ENCODE data around the gene SPATA20. TPM values are rescaled to one million over a fixed set of nuclear protein-coding genes. Genes with fewer than 3 reads are reported as not detected.

SPATA20 gene
- total and polyA plus RNA-seq, 2 of the 13 experiments (the other 11 are each of a cell fraction or from before 2014, with no cell fraction given) = 36.1 to 64.8 TPM

DNA sequence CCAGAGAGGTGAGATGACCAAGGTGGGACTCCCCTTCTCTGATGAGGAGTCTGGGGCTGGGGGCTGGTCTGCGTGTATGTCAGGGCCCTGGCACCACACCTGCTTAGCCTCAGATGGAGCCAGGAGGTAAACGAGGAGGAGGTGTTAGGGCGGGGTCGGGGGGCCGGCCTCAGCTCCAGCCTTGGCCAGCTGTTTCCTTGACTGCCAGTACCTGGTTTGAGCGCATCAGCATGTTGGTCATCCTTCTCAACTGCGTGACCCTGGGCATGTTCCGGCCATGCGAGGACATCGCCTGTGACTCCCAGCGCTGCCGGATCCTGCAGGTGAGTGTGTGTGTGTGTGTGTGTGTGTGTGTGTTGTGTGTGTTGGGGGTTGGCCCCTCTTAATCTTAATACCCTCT is 21.7 kb downstream of the SPATA20 start:
- Histone ChIP-seq H3K4me1 (ENCODE audit: insufficient read depth, low read length) (no peaks in the 10 kb centered on the region), H3K9ac (ENCODE audit: insufficient read depth, low read depth, low read length) (no peak overlapping the region), H3K79me2 (ENCODE audit: insufficient read depth, low read length) (no peaks in the 10 kb centered on the region), H4K20me1 (ENCODE audit: insufficient read depth, low read length) (no peaks in the 10 kb centered on the region), H3K27ac (ENCODE audit: extremely low read length, insufficient read depth, low read length) (no peak overlapping the region), H3K9me3 (ENCODE audit: low read length) (no peaks in the 10 kb centered on the region), H3K4me3 (replicated peaks in 1 of 3; ENCODE audit: insufficient read depth in 1 of 3, low read depth in 2 of 3, low read length in 3 of 3) (no peak overlapping the region), H3K36me3 (replicated peaks in 1 of 2; ENCODE audit: control insufficient read depth in 1 of 2, insufficient read depth in 2 of 2, low read length in 2 of 2) (no peaks in the 10 kb centered on the region), H3K4me2 (ENCODE audit: low read depth, low read length) (no peak overlapping the region), H3K27me3 (ENCODE audit: control insufficient read depth in 1 of 2, insufficient read depth in 2 of 2, low read length in 2 of 2) (peaks cover 23 to 93% of the 10 kb centered on the region in 2 experiments), H2AFZ (ENCODE audit: low read length) (no peak overlapping the region)
- 64% methylated on average over 12 of the region's 12 CpGs for WGBS (ENCODE audit: low lambda C conversion rate)
- intact Hi-C loops (cut with micrococcal nuclease; ENCODE audit: unreplicated experiment) (no loop called here), in situ Hi-C loops (cut with HindIII; ENCODE audit: extremely low pct_ligation_motif_present, low pct_unique_long_range_greater_than_20kb) (no loop called here)
- DNase-seq (ENCODE audit: low spot score) = no peak
- no TSS peak for BruUV-seq (replicated peaks)
- no peak for TF ChIP-seq ZSCAN9 (CRISPR knock-in tag; IDR thresholded peaks at IDR 0.05; ENCODE audit: borderline replicate concordance)
- TF ChIP-seq NR2C2 (CRISPR knock-in tag; IDR thresholded peaks at IDR 0.05; ENCODE audit: borderline replicate concordance) = no peak
- no peak for TF ChIP-seq HNRNPUL1 (IDR thresholded peaks at IDR 0.05; ENCODE audit: low read depth, low read length)
- TF ChIP-seq REXO4 (CRISPR knock-in tag; IDR thresholded peaks at IDR 0.05; ENCODE audit: borderline replicate concordance) = no peak
- TF ChIP-seq SSRP1 (CRISPR knock-in tag; IDR thresholded peaks at IDR 0.05) = no peak
- TF ChIP-seq ETV5 (CRISPR knock-in tag; IDR thresholded peaks at IDR 0.05; ENCODE audit: borderline replicate concordance) = no peak
- no peak for TF ChIP-seq ZNF878 (CRISPR knock-in tag; IDR thresholded peaks at IDR 0.05)
- TF ChIP-seq ZNF614 (CRISPR knock-in tag; IDR thresholded peaks at IDR 0.05; ENCODE audit: borderline replicate concordance) = no peak
- TF ChIP-seq SP140L (CRISPR knock-in tag; IDR thresholded peaks at IDR 0.05; ENCODE audit: borderline replicate concordance) = no peak
- TF ChIP-seq CHCHD3 (CRISPR knock-in tag; IDR thresholded peaks at IDR 0.05) = no peak
- no peak for TF ChIP-seq ZSCAN30 (CRISPR knock-in tag; IDR thresholded peaks at IDR 0.05)
- ChIA-PET POLR2A (no interaction called here), CTCF (ENCODE audit: low intra/inter-chr PET ratio, low total read pairs) (no interaction called here)
- no peak for ATAC-seq
- FAIRE-seq = no peak

DNA sequence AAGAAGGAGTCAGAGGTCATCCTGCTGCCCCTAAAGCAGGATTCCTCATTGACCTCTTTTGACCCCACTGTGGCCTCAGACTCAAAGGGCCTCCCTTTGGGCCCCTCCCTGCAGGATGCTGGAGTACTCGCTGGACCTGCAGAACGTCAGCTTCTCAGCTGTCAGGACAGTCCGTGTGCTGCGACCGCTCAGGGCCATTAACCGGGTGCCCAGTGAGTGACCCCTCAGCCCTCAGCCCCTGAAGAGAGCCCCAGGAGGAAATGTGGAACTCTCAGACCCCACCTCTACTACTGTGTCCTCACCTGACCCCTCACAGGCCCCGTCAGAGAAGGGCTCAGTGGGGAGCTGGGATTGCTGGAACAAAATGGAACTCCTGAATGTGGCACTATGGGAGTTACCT is 22.6 kb downstream of the SPATA20 start:
- no peaks in the 10 kb centered on the region for H4K20me1 ChIP-seq (ENCODE audit: insufficient read depth, low read length)
- TF ChIP-seq, protein P1, sequence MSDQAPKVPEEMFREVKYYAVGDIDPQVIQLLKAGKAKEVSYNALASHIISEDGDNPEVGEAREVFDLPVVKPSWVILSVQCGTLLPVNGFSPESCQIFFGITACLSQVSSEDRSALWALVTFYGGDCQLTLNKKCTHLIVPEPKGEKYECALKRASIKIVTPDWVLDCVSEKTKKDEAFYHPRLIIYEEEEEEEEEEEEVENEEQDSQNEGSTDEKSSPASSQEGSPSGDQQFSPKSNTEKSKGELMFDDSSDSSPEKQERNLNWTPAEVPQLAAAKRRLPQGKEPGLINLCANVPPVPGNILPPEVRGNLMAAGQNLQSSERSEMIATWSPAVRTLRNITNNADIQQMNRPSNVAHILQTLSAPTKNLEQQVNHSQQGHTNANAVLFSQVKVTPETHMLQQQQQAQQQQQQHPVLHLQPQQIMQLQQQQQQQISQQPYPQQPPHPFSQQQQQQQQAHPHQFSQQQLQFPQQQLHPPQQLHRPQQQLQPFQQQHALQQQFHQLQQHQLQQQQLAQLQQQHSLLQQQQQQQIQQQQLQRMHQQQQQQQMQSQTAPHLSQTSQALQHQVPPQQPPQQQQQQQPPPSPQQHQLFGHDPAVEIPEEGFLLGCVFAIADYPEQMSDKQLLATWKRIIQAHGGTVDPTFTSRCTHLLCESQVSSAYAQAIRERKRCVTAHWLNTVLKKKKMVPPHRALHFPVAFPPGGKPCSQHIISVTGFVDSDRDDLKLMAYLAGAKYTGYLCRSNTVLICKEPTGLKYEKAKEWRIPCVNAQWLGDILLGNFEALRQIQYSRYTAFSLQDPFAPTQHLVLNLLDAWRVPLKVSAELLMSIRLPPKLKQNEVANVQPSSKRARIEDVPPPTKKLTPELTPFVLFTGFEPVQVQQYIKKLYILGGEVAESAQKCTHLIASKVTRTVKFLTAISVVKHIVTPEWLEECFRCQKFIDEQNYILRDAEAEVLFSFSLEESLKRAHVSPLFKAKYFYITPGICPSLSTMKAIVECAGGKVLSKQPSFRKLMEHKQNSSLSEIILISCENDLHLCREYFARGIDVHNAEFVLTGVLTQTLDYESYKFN (CRISPR knock-in tag; conservative IDR thresholded peaks at IDR 0.05) = no peak
- TF ChIP-seq ZNF607 (CRISPR knock-in tag; IDR thresholded peaks at IDR 0.05; ENCODE audit: borderline replicate concordance) (no peak), TAF1 (CRISPR knock-in tag; IDR thresholded peaks at IDR 0.05) (no peak), ZEB1 (IDR thresholded peaks at IDR 0.05; ENCODE audit: insufficient replicate concordance, low read depth) (no peak)
- H3K4me3 ChIP-seq (replicated peaks in 1 of 3; ENCODE audit: insufficient read depth in 1 of 3, low read depth in 2 of 3, low read length in 3 of 3) = no peak overlapping the region
- WGBS (ENCODE audit: low lambda C conversion rate) = 22% methylated on average over 6 of the region's 7 CpGs
- no peaks in the 10 kb centered on the region for H3K79me2 ChIP-seq (ENCODE audit: insufficient read depth, low read length)
- no peaks in the 10 kb centered on the region for H3K4me1 ChIP-seq (ENCODE audit: insufficient read depth, low read length)
- no peak overlapping the region for H2AFZ ChIP-seq (ENCODE audit: low read length)
- H3K9ac ChIP-seq (ENCODE audit: insufficient read depth, low read depth, low read length) = no peak overlapping the region
- H3K4me2 ChIP-seq (ENCODE audit: low read depth, low read length) = no peak overlapping the region
- peaks cover 26 to 90% of the 10 kb centered on the region in 2 experiments for H3K27me3 ChIP-seq (ENCODE audit: control insufficient read depth in 1 of 2, insufficient read depth in 2 of 2, low read length in 2 of 2)
- POLR2A ChIA-PET = no interaction called here
- H3K27ac ChIP-seq (ENCODE audit: extremely low read length, insufficient read depth, low read length) = no peak overlapping the region
- FAIRE-seq = no peak
- CTCF ChIA-PET (ENCODE audit: low intra/inter-chr PET ratio, low total read pairs) = no interaction called here
- in situ Hi-C loops (cut with HindIII; ENCODE audit: extremely low pct_ligation_motif_present, low pct_unique_long_range_greater_than_20kb) (no loop called here), intact Hi-C loops (cut with micrococcal nuclease; ENCODE audit: unreplicated experiment) (no loop called here)
- no peak for ATAC-seq
- H3K36me3 ChIP-seq (replicated peaks in 1 of 2; ENCODE audit: control insufficient read depth in 1 of 2, insufficient read depth in 2 of 2, low read length in 2 of 2) = no peaks in the 10 kb centered on the region
- BruUV-seq (replicated peaks) = no TSS peak
- H3K9me3 ChIP-seq (ENCODE audit: low read length) = no peaks in the 10 kb centered on the region
- DNase-seq (ENCODE audit: low spot score) = no peak

All from HepG2 (cell line).